ENCODE data around the gene HEPACAM2. TPM values are rescaled to one million over a fixed set of nuclear protein-coding genes. Genes with fewer than 3 reads are reported as not detected.

The HEPACAM2 gene
- total and polyA plus RNA-seq, 2 donors (not counting 3 experiments of a cell fraction or from before 2014, with no cell fraction given), result not detected

- FAIRE-seq (no peak), DNase-seq (ENCODE audit: low read depth, low spot score) (no peak)
- Histone ChIP-seq H3K4me2 (ENCODE audit: insufficient read depth, low read length) (no peak overlapping the region), H3K9me1 (replicated peaks; ENCODE audit: control insufficient read depth, extremely low read depth, insufficient read depth, low read length) (no peaks in the 10 kb centered on the region), H3K27ac (ENCODE audit: insufficient read depth, low read depth, low read length) (no peak overlapping the region), H3K79me2 (ENCODE audit: control insufficient read depth, insufficient read depth, low read length) (no peaks in the 10 kb centered on the region), H3K4me3 (replicated peaks in 1 of 3; ENCODE audit: insufficient read depth in 1 of 3, low read depth in 1 of 3, low read length in 3 of 3) (no peak overlapping the region), H4K20me1 (replicated peaks; ENCODE audit: control insufficient read depth, extremely low read depth, insufficient read depth, low read length) (no peaks in the 10 kb centered on the region), H3K4me1 (ENCODE audit: control insufficient read depth, extremely low read depth, insufficient read depth, low read length) (no peaks in the 10 kb centered on the region), H3K27me3 (ENCODE audit: control insufficient read depth in 2 of 2, insufficient read depth in 2 of 2, low read length in 2 of 2) (peaks cover 0 to 5% of the 10 kb centered on the region in 2 experiments), H2AFZ (ENCODE audit: low read depth, low read length) (no peak overlapping the region), H3K9ac (replicated peaks; ENCODE audit: extremely low read depth, insufficient read depth, low read length) (no peak overlapping the region), H3K9me3 (replicated peaks; ENCODE audit: control insufficient read depth, insufficient read depth, low read length) (no peaks in the 10 kb centered on the region), H3K36me3 (ENCODE audit: control insufficient read depth in 2 of 2, extremely low read depth in 1 of 2, insufficient read depth in 2 of 2, low read length in 2 of 2) (no peaks in the 10 kb centered on the region)
- dilution Hi-C loops (cut with MboI; ENCODE audit: extremely low pct_ligation_motif_present, low sequenced_read_pairs), result no loop called here
- intact Hi-C loops (cut with micrococcal nuclease), result no loop called here
- POLR2A ChIA-PET, result no interaction called here
- TF ChIP-seq MAX (IDR thresholded peaks at IDR 0.05; ENCODE audit: insufficient read depth, insufficient read length) (no peak), FOS (IDR thresholded peaks at IDR 0.05; ENCODE audit: borderline replicate concordance, insufficient read depth, low read length) (no peak), POLR2A (IDR thresholded peaks at IDR 0.05; ENCODE audit: low read depth, low read length) (no peak), GATA2 (IDR thresholded peaks at IDR 0.05; ENCODE audit: insufficient read depth, insufficient read length, low read depth, low read length) (no peak), EZH2 (IDR thresholded peaks at IDR 0.05; ENCODE audit: borderline replicate concordance, low read depth, low read length, severe bottlenecking) (no peak)
- no TSS peak for BruUV-seq (replicated peaks)
- CTCF ChIA-PET, result no interaction called here
Measured at GRCh38 chr7:93159490-93159889, 66.8 kb downstream of the HEPACAM2 start.

- Histone ChIP-seq H3K4me3 (replicated peaks in 1 of 3; ENCODE audit: insufficient read depth in 1 of 3, low read depth in 1 of 3, low read length in 3 of 3) (no peak overlapping the region), H3K27me3 (ENCODE audit: control insufficient read depth in 2 of 2, insufficient read depth in 2 of 2, low read length in 2 of 2) (no peaks in the 10 kb centered on the region), H3K9me3 (replicated peaks; ENCODE audit: control insufficient read depth, insufficient read depth, low read length) (no peaks in the 10 kb centered on the region), H3K4me1 (ENCODE audit: control insufficient read depth, extremely low read depth, insufficient read depth, low read length) (no peaks in the 10 kb centered on the region), H3K9me1 (replicated peaks; ENCODE audit: control insufficient read depth, extremely low read depth, insufficient read depth, low read length) (no peaks in the 10 kb centered on the region), H3K79me2 (ENCODE audit: control insufficient read depth, insufficient read depth, low read length) (no peaks in the 10 kb centered on the region), H3K4me2 (ENCODE audit: insufficient read depth, low read length) (no peak overlapping the region), H3K27ac (ENCODE audit: insufficient read depth, low read depth, low read length) (no peak overlapping the region), H4K20me1 (replicated peaks; ENCODE audit: control insufficient read depth, extremely low read depth, insufficient read depth, low read length) (no peaks in the 10 kb centered on the region), H3K36me3 (ENCODE audit: control insufficient read depth in 2 of 2, extremely low read depth in 1 of 2, insufficient read depth in 2 of 2, low read length in 2 of 2) (no peaks in the 10 kb centered on the region), H2AFZ (ENCODE audit: low read depth, low read length) (no peak overlapping the region), H3K9ac (replicated peaks; ENCODE audit: extremely low read depth, insufficient read depth, low read length) (no peak overlapping the region)
- TF ChIP-seq CTCF (IDR thresholded peaks at IDR 0.05; ENCODE audit: extremely low read depth in 1 of 2, insufficient read depth in 1 of 2, low read depth in 1 of 2, low read length in 2 of 2), result no peak
- no peak for TF ChIP-seq MYC (IDR thresholded peaks at IDR 0.05; ENCODE audit: low read depth, low read length)
- TF ChIP-seq POLR2A (IDR thresholded peaks at IDR 0.05; ENCODE audit: low read depth, low read length), result no peak
- no peak for TF ChIP-seq POLR2AphosphoS5 (IDR thresholded peaks at IDR 0.05; ENCODE audit: insufficient read depth, low read depth, low read length)
- no peak for TF ChIP-seq MAX (IDR thresholded peaks at IDR 0.05; ENCODE audit: insufficient read depth, insufficient read length)
- TF ChIP-seq GATA2 (IDR thresholded peaks at IDR 0.05; ENCODE audit: insufficient read depth, insufficient read length, low read depth, low read length), result no peak
- no peak for TF ChIP-seq JUN (IDR thresholded peaks at IDR 0.05; ENCODE audit: borderline replicate concordance, insufficient read depth, insufficient read length, low read depth)
- no peak for TF ChIP-seq EZH2 (IDR thresholded peaks at IDR 0.05; ENCODE audit: borderline replicate concordance, low read depth, low read length, severe bottlenecking)
- TF ChIP-seq FOS (IDR thresholded peaks at IDR 0.05; ENCODE audit: borderline replicate concordance, insufficient read depth, low read length), result no peak
- DNase-seq (ENCODE audit: low read depth, low spot score) (no peak), FAIRE-seq (no peak)
- ChIA-PET CTCF (no interaction called here), POLR2A (interaction anchor here (0.7 kb wide), 1 partner anchor 447 kb away, joined by 4 read pairs; no protein-coding TSS in a partner anchor)
- BruUV-seq (replicated peaks), result no TSS peak
- intact Hi-C loops (cut with micrococcal nuclease) (no loop called here), dilution Hi-C loops (cut with MboI; ENCODE audit: extremely low pct_ligation_motif_present, low sequenced_read_pairs) (no loop called here)
Measured at GRCh38 chr7:93156884-93157283, 69.4 kb downstream of the HEPACAM2 start.

All from endothelial cell of umbilical vein (primary cell).